ENCODE data around the gene ADD3.

DNA sequence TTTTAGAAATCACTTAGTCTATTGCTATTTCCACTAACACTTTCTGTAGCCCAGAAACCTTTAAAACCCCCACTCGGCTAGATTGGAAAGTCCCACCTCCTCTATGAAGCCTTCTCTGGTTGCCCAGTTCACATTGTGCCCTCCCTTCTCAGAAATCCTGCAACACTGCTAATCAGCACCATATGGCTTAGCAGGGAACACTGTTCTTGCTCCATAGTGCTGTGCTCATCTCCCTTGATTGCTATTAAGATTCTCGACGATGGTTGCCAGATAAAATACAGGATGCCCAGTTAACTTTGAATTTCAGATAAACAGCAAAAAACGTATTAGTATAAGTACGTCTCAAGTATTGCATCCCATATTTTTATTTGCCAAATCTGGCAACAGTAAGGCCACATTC lies 44.3 kb upstream of the ADD3 start:
- TF ChIP-seq ZNF274 (IDR thresholded peaks at IDR 0.05; ENCODE audit: insufficient read depth, insufficient read length) = no peak
- no peak for TF ChIP-seq POLR2A (IDR thresholded peaks at IDR 0.05; ENCODE audit: low read depth, low read length)
- no peak for TF ChIP-seq EZH2 (IDR thresholded peaks at IDR 0.05; ENCODE audit: borderline replicate concordance, control insufficient read depth, low read depth, low read length)
- TF ChIP-seq ATF7 (IDR thresholded peaks at IDR 0.05; ENCODE audit: low read depth) = no peak
- no peak for TF ChIP-seq NR2C1 (IDR thresholded peaks at IDR 0.05)
- TF ChIP-seq RCOR1 (conservative IDR thresholded peaks at IDR 0.05; ENCODE audit: low read depth, low read length) = no peak
- TF ChIP-seq FOS (IDR thresholded peaks at IDR 0.05; ENCODE audit: borderline replicate concordance, extremely low read depth, insufficient read length) = no peak
- TF ChIP-seq, protein P1, sequence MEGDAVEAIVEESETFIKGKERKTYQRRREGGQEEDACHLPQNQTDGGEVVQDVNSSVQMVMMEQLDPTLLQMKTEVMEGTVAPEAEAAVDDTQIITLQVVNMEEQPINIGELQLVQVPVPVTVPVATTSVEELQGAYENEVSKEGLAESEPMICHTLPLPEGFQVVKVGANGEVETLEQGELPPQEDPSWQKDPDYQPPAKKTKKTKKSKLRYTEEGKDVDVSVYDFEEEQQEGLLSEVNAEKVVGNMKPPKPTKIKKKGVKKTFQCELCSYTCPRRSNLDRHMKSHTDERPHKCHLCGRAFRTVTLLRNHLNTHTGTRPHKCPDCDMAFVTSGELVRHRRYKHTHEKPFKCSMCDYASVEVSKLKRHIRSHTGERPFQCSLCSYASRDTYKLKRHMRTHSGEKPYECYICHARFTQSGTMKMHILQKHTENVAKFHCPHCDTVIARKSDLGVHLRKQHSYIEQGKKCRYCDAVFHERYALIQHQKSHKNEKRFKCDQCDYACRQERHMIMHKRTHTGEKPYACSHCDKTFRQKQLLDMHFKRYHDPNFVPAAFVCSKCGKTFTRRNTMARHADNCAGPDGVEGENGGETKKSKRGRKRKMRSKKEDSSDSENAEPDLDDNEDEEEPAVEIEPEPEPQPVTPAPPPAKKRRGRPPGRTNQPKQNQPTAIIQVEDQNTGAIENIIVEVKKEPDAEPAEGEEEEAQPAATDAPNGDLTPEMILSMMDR (IDR thresholded peaks at IDR 0.05 in 2 of 3, conservative IDR thresholded peaks at IDR 0.05 in 1 of 3; ENCODE audit: control insufficient read depth in 2 of 3, extremely low read depth in 1 of 3, insufficient read depth in 1 of 3, low read depth in 3 of 3, low read length in 3 of 3) = no peak
- TF ChIP-seq, protein P2, sequence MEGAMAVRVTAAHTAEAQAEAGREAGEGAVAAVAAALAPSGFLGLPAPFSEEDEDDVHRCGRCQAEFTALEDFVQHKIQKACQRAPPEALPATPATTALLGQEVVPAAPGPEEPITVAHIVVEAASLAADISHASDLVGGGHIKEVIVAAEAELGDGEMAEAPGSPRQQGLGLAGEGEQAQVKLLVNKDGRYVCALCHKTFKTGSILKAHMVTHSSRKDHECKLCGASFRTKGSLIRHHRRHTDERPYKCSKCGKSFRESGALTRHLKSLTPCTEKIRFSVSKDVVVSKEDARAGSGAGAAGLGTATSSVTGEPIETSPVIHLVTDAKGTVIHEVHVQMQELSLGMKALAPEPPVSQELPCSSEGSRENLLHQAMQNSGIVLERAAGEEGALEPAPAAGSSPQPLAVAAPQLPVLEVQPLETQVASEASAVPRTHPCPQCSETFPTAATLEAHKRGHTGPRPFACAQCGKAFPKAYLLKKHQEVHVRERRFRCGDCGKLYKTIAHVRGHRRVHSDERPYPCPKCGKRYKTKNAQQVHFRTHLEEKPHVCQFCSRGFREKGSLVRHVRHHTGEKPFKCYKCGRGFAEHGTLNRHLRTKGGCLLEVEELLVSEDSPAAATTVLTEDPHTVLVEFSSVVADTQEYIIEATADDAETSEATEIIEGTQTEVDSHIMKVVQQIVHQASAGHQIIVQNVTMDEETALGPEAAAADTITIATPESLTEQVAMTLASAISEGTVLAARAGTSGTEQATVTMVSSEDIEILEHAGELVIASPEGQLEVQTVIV (IDR thresholded peaks at IDR 0.05; ENCODE audit: borderline replicate concordance, partially characterized antibody) = no peak

Measured in GM12878 (cell line).